SJCRH30 (cell line): ENCODE measurements around the gene FRMD8. TPM values are rescaled to one million over a fixed set of nuclear protein-coding genes. Genes with fewer than 3 reads are reported as not detected.

Experiments
- DNase-seq, 2 experiments: peaks; one replicate each; pipeline ENCODE4 v3.0.0-alpha.2; 2015 to 2020
- H3K27ac ChIP-seq: fragments of 250-450 bp; sonication (Bioruptor Pico); 2 replicates; pipeline ENCODE4 v1.5.1; 2020; ENCODE audit warnings: mild to moderate bottlenecking, moderate library complexity
- H3K27me3 ChIP-seq: fragments of 250-450 bp; sonication (Bioruptor Pico); 2 replicates; pipeline ENCODE4 v1.5.1; 2020; ENCODE audit warnings: mild to moderate bottlenecking, moderate library complexity
- H3K36me3 ChIP-seq: fragments of 250-450 bp; sonication (Bioruptor Pico); 2 replicates; pipeline ENCODE4 v1.5.1; 2020; ENCODE audit warnings: mild to moderate bottlenecking, moderate library complexity
- H3K4me1 ChIP-seq: fragments of 250-450 bp; sonication (Bioruptor Pico); 2 replicates; pipeline ENCODE4 v1.5.1; 2020; ENCODE audit warnings: mild to moderate bottlenecking, moderate library complexity
- H3K4me3 ChIP-seq: fragments of 250-450 bp; sonication (Bioruptor Pico); 2 replicates; pipeline ENCODE4 v1.5.1; 2020; ENCODE audit warnings: mild to moderate bottlenecking, moderate library complexity
- H3K9me3 ChIP-seq: fragments of 250-450 bp; sonication (Bioruptor Pico); replicated peaks from 2 replicates; pipeline ENCODE4 v1.5.1; 2020; ENCODE audit warnings: mild to moderate bottlenecking, moderate library complexity
- total RNA-seq: library from RNA; depleted of rRNA; stranded (reverse); fragments of >200 nt; shearing (Covaris generic); gene quantifications from 2 replicates; pipeline ENCODE4 v1.2.3, GENCODE V29; 2014

FRMD8 gene
- total RNA-seq, 1 experiment from 2014 or later: 21.0 TPM

- peaks cover 49% of the 10 kb centered on the region for H3K36me3 ChIP-seq
- no peaks in the 10 kb centered on the region; the same call in 1 of the 2 replicates for H3K4me1 ChIP-seq
- no peak overlapping the region for H3K4me3 ChIP-seq
- H3K27me3 ChIP-seq: no peaks in the 10 kb centered on the region
- no peak overlapping the region for H3K27ac ChIP-seq
- no peak for DNase-seq
- no peaks in the 10 kb centered on the region for H3K9me3 ChIP-seq
These were observed 49.6 kb downstream of the FRMD8 start for GRCh38 chr11:65435981-65436411.

GRCh38 chr11:65436412-65437032 is 50.1 kb downstream of the FRMD8 start:
- Histone ChIP-seq H3K27me3 (no peaks in the 10 kb centered on the region), H3K27ac (no peak overlapping the region), H3K9me3 (no peaks in the 10 kb centered on the region), H3K4me3 (no peak overlapping the region), H3K4me1 (no peaks in the 10 kb centered on the region; the same call in 1 of the 2 replicates), H3K36me3 (peaks cover 51% of the 10 kb centered on the region)
- DNase-seq: no peak

DNA sequence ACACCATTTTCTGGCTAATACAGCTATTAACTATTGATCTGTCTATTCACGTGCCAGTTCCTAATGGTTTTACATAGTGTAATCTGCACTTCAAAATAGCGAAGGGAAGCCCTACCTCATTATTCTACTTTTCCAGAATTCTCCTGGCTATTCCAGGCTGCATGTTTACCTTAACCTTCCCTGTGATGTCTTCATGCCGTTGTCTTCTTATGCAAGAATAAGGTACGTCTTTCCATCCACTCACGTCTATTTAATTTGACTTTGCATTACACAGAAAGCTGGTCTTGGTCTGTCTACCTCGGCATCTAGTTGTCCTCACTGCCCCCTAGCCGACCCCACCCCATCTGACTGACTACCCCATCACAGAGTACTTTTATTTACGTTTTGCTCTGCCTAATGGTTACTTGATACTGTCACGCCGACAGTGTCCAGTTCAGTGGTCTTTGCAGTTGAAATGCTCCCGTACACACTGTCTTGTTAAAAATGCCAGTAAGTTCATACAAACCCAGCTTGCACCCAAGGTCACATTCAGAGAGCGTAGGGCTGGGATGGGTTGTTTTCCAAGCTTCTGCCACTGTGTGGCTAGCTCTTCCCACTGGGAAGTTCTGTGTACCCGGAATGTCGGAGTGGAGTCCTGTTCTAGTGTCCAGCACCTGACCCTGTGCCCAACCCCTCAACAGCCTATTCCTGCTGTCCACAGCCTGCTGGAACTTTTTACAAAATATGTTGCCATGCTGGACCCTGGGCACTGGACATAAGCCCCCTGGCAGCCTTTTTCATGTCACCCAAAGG is 51.2 kb downstream of the FRMD8 start:
- H3K27me3 ChIP-seq: no peaks in the 10 kb centered on the region
- H3K9me3 ChIP-seq: no peaks in the 10 kb centered on the region
- no peak for DNase-seq
- no peak overlapping the region for H3K27ac ChIP-seq
- H3K36me3 ChIP-seq: peaks cover 49% of the 10 kb centered on the region
- no peak overlapping the region for H3K4me3 ChIP-seq
- H3K4me1 ChIP-seq: no peaks in the 10 kb centered on the region

- DNase-seq: no peak
- Histone ChIP-seq H3K27me3 (no peaks in the 10 kb centered on the region), H3K27ac (no peak overlapping the region), H3K36me3 (peaks cover 43% of the 10 kb centered on the region), H3K9me3 (no peaks in the 10 kb centered on the region), H3K4me3 (no peak overlapping the region), H3K4me1 (peaks cover 3% of the 10 kb centered on the region; the same call in 1 of the 2 replicates)
These were observed 52.1 kb downstream of the FRMD8 start for GRCh38 chr11:65438257-65439151.

DNA sequence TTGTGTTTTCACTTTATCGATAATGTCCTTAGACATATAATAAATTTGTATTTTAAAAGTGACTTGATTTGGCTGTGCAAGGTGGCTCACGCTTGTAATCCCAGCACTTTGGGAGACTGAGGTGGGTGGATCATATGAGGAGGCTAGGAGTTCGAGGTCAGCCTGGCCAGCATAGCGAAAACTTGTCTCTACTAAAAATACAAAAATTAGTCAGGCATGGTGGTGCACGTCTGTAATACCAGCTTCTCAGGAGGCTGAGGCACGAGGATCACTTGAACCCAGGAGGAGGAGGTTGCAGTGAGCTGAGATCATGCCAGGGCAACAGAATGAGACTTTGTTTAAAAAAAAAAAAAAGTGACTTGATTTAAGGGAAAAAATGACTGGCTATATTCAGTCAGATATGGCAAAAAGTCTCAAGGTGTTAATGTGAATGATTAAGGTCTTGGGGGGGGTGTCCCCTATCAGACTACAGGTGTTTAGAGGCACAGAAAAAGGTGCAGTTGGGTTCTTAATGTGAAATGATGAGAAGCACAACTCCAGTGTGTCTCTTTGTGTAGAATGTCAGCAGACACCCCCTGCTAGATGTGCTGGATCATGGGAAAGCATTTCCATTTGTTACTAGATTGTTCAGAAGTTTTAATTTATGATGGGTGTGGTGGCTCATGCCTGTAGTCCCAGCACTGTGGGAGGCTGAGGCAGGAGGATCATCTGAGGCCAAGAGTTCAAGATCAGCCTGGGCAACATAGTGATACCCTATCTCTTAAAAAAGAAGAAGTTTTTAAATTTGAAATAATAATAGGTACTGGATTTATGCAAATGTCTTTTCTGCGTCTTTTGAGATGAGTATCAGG is 53.1 kb downstream of the FRMD8 start:
- peaks cover 3% of the 10 kb centered on the region; the same call in 1 of the 2 replicates for H3K4me1 ChIP-seq
- H3K27ac ChIP-seq: no peak overlapping the region
- no peak for DNase-seq
- H3K9me3 ChIP-seq: no peaks in the 10 kb centered on the region
- H3K36me3 ChIP-seq: peaks cover 37% of the 10 kb centered on the region
- no peaks in the 10 kb centered on the region for H3K27me3 ChIP-seq
- no peak overlapping the region for H3K4me3 ChIP-seq

DNA sequence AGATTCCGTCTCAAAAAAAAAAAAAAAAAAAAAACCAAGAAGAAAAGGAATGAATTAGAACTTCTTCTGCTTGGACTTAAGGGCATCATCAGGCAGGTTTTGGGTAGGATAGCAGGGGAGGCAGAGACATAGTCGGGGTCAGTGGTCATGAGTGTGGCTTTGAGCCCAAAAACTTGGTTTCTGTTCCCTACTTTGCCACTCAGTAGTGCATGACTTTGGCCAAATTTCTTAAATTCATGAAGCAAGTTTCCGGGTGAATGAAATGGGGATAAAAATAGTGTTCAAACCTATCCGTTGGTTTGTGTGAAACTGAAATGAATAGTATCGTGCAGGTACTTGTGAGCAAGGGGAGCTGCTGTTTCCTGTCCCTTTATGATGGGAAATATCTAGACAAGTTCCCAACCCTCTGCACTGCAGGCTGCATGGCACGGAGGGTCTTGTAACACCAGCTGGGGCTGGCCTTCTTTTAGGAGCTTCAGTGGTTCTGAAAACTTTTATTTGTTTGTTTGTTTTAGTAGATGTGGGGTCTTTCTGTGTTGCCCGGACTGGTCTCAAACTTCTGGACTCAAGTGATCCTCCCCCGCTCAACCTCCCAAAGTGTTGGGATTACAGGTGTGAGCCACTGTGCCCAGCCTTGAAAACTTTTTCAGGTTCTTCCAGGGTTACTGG is 54.5 kb downstream of the FRMD8 start:
- no peak overlapping the region for H3K27ac ChIP-seq
- no peaks in the 10 kb centered on the region for H3K27me3 ChIP-seq
- H3K36me3 ChIP-seq: peaks cover 34% of the 10 kb centered on the region
- H3K9me3 ChIP-seq: no peaks in the 10 kb centered on the region
- DNase-seq: no peak
- H3K4me1 ChIP-seq: peaks cover 3% of the 10 kb centered on the region; the same call in 1 of the 2 replicates
- H3K4me3 ChIP-seq: no peak overlapping the region

DNA sequence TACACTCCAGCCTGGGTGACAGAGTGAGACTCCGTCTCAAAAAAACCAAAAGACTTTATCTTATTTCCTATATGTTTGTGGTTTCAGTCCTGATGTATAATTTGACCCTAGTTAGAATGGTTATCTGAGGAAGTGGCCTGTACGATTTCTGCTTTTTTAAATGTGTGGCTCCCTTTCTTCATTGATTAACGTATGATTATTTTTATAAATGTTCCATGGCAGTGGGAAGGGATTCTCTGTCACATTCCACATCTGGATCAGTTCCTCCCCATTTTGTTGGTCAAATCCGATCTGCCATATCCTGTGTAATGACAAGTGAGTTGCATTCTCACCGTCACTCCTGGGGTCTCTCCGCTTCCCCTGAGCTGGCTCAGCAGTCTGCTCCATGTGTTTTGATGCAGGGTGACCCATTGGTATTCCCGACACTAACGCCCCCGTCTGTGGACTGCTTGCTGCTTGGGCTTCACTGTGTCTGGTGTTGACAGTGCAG is 56.5 kb downstream of the FRMD8 start:
- peaks cover 21% of the 10 kb centered on the region for H3K36me3 ChIP-seq
- H3K27me3 ChIP-seq: no peaks in the 10 kb centered on the region
- no peak overlapping the region for H3K27ac ChIP-seq
- H3K4me3 ChIP-seq: no peak overlapping the region
- no peaks in the 10 kb centered on the region for H3K9me3 ChIP-seq
- DNase-seq: no peak
- H3K4me1 ChIP-seq: peaks cover 3% of the 10 kb centered on the region; the same call in 1 of the 2 replicates

- no peaks in the 10 kb centered on the region for H3K9me3 ChIP-seq
- peaks cover 3% of the 10 kb centered on the region; the same call in 1 of the 2 replicates for H3K4me1 ChIP-seq
- no peak overlapping the region for H3K27ac ChIP-seq
- DNase-seq: no peak
- peaks cover 10% of the 10 kb centered on the region for H3K36me3 ChIP-seq
- H3K4me3 ChIP-seq: no peak overlapping the region
- H3K27me3 ChIP-seq: no peaks in the 10 kb centered on the region
These were observed 58.0 kb downstream of the FRMD8 start for GRCh38 chr11:65444314-65445051.

DNA sequence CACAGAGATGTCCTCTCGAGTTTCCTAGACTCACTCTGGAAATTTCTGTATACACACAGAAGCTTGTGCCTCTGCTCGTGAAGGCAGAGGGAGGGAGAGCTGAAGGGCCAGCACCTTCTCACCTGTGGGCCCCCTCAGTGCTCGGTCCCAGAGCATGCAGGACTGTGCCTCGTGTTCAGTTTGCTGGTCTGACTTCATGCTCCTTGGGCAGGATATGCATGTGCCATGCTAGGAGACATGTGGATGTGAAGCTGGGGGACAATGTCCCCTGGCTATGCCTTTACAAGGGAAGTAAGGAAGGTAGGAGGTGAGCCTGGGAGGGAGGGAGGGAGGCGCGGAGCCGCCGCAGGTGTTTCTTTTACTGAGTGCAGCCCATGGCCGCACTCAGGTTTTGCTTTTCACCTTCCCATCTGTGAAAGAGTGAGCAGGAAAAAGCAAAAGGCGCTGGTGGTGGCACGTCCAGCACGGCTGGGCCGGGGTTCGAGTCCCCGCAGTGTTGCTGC is 58.7 kb downstream of the FRMD8 start:
- Histone ChIP-seq H3K36me3 (peaks cover 10% of the 10 kb centered on the region), H3K9me3 (no peaks in the 10 kb centered on the region), H3K27ac (no peak overlapping the region), H3K4me3 (no peak overlapping the region), H3K4me1 (peaks cover 3% of the 10 kb centered on the region; the same call in 1 of the 2 replicates), H3K27me3 (no peaks in the 10 kb centered on the region)
- DNase-seq: no peak

DNA sequence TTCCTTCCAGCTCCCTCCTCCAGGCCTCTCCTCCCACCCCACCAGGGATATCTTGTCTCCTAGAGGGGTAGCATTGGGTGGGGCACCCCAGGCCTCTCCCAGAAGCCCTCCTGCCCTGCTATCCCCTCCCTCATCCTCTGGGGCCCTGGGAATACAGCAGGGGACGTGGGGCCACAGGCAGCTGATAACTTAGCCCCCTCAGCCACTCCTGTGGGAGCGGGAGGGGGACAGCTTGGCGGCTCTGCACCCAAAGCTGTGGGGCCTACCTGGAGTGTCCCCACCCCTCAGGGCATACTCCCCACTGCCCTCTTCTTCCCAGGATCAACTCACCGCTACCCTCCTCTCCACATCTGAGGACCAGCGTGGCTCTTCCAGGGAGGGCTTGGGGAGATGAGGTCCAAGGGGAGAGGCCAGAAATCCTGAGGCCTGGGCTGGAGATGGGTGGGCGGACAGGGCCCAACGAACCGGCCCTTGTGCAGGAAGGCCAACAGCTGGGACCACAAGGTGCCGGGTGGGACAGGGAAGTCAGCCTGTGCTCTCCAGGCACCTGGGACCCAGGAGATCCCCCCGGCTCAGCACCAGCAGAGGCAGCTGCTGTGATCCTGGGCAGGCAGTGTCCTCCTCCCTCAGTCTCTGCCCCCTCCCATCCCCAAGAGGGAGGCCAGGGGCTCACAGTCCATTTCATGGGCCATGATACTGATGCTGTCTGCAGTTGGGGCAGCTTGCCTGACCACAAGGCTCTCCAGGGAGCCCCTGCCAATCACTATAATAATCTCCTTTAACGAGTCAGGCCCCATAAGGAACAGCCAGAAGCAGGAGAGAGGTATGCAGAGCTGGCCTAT is 59.4 kb downstream of the FRMD8 start:
- H3K9me3 ChIP-seq: no peaks in the 10 kb centered on the region
- H3K27ac ChIP-seq: no peak overlapping the region
- no peaks in the 10 kb centered on the region for H3K27me3 ChIP-seq
- peak; percentile 22 to 28 for DNase-seq
- peaks cover 3% of the 10 kb centered on the region; the same call in 1 of the 2 replicates for H3K4me1 ChIP-seq
- H3K4me3 ChIP-seq: no peak overlapping the region
- peaks cover 10% of the 10 kb centered on the region for H3K36me3 ChIP-seq

DNA sequence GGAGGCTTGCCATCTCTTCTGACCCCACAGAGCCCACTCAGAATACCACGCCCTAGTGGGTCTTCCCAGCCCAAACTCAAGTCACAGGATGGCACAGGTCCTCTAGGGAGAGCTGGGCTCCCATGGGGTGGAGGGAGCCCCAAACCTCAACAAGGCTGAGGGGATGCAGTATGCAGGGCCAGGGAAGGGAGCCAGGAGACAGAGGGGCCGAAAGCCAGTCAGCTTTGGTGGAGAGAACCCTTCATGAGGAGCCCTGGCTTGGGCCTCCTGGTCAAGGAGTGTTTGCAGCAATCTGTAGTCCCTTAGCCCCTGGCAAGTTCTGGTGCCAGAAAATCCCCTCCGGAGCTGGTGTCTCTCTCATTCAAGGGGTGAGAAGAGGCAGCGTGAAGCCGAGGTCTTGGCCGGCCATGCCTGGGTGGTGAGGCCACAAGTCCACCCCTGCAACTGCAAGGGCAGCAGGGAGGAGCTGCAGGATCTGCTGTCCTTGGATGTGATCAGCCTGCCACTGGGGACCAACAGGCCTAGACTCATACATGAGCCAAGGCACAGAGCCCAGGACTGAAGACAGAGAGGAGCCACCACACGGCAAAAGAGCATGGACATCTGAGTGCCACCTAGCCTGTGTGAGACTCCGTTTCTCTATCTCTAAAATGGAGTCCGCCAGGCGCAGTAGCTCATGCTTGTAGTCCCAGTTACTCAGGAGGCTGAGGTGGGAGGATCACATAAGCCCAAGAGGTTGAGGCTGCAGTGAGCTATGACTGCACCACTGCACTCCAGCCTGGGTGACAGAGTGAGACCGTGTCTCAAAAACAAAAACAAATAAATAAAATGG is 60.2 kb downstream of the FRMD8 start:
- H3K4me1 ChIP-seq: peaks cover 3% of the 10 kb centered on the region; the same call in 1 of the 2 replicates
- H3K27me3 ChIP-seq: no peaks in the 10 kb centered on the region
- H3K36me3 ChIP-seq: peaks cover 5% of the 10 kb centered on the region
- no peak overlapping the region for H3K4me3 ChIP-seq
- DNase-seq: no peak
- no peaks in the 10 kb centered on the region for H3K9me3 ChIP-seq
- no peak overlapping the region for H3K27ac ChIP-seq
